Epidermal melanocyte (primary cell): ENCODE results near the gene FLVCR2.

ENCODE experiments used
- DNase-seq: peaks from one replicate; pipeline ENCODE4 v3.0.0; 2011; ENCODE audit warnings: low spot score; ENCODE audit not compliant: insufficient read length

The FLVCR2 gene

GRCh38 chr14:75554482-75554881 is 23.9 kb upstream of the FLVCR2 start:
- DNase-seq = no peak

GRCh38 chr14:75558440-75558839 is 20.0 kb upstream of the FLVCR2 start:
- DNase-seq = no peak

GRCh38 chr14:75559045-75559444 is 19.4 kb upstream of the FLVCR2 start:
- no peak for DNase-seq

GRCh38 chr14:75559451-75560222 is 18.8 kb upstream of the FLVCR2 start:
- DNase-seq = no peak

- DNase-seq = peak; percentile 89
These were observed 17.4 kb upstream of the FLVCR2 start for GRCh38 chr14:75561013-75561432.

GRCh38 chr14:75562089-75562488 is 16.3 kb upstream of the FLVCR2 start:
- no peak for DNase-seq

- DNase-seq = no peak
These were observed 15.9 kb upstream of the FLVCR2 start for GRCh38 chr14:75562489-75562888.

GRCh38 chr14:75563931-75564330 is 14.5 kb upstream of the FLVCR2 start:
- DNase-seq = no peak

GRCh38 chr14:75565056-75565455 is 13.4 kb upstream of the FLVCR2 start:
- no peak for DNase-seq

GRCh38 chr14:75566321-75566720 is 12.1 kb upstream of the FLVCR2 start:
- no peak for DNase-seq

GRCh38 chr14:75566752-75567151 is 11.7 kb upstream of the FLVCR2 start:
- no peak for DNase-seq

GRCh38 chr14:75568140-75568539 is 10.3 kb upstream of the FLVCR2 start:
- DNase-seq = no peak

GRCh38 chr14:75568791-75569190 is 9.6 kb upstream of the FLVCR2 start:
- no peak for DNase-seq

- no peak for DNase-seq
These were observed 7.6 kb upstream of the FLVCR2 start for GRCh38 chr14:75570797-75571196.

- no peak for DNase-seq
These were observed 6.3 kb upstream of the FLVCR2 start for GRCh38 chr14:75572104-75572503.

- no peak for DNase-seq
These were observed 1.3 kb upstream of the FLVCR2 start for GRCh38 chr14:75577090-75577489.

- DNase-seq = peak; percentile 76
These were observed 705 bp upstream of the FLVCR2 start for GRCh38 chr14:75577729-75578101.

GRCh38 chr14:75578786-75579337 is 442 bp downstream of the FLVCR2 start:
- no peak for DNase-seq

GRCh38 chr14:75579338-75579864 is 981 bp downstream of the FLVCR2 start:
- DNase-seq = no peak

- no peak for DNase-seq
These were observed 1.5 kb downstream of the FLVCR2 start for GRCh38 chr14:75579882-75580281.

- DNase-seq = no peak
These were observed 9.0 kb downstream of the FLVCR2 start for GRCh38 chr14:75587388-75587787.

GRCh38 chr14:75589931-75590330 is 11.5 kb downstream of the FLVCR2 start:
- no peak for DNase-seq

GRCh38 chr14:75591331-75591946 is 13.0 kb downstream of the FLVCR2 start:
- no peak for DNase-seq
